CD14-positive monocyte (primary cell): ENCODE measurements around the gene RBPMS2. TPM values are rescaled to one million over a fixed set of nuclear protein-coding genes. Genes with fewer than 3 reads are reported as not detected.

Experiments used
- DNase-seq, 3 donors: peaks; one replicate each; pipeline ENCODE4 v3.0.0-alpha.2; 2011 to 2022
- H2AFZ ChIP-seq: 2 replicates; pipeline ENCODE4 v1.6.0; 2012; ENCODE audit warnings: mild to moderate bottlenecking, low read depth, low read length, inconsistent platforms; ENCODE audit not compliant: insufficient read depth, poor library complexity, severe bottlenecking
- H3K27ac ChIP-seq, 2 donors: 1 replicate in 1 of 2; 2 replicates in 1 of 2; pipeline ENCODE4 v1.5.1; 2012 to 2013; ENCODE audit warnings: low read length in 2 of 2, control low read depth in 1 of 2, inconsistent platforms in 1 of 2, low read depth in 1 of 2, mild to moderate bottlenecking in 1 of 2
- H3K27me3 ChIP-seq, 2 donors: one replicate each; pipeline versions ENCODE4 v1.6.0 to v1.6.1; 2011 to 2013; ENCODE audit warnings: low read length in 2 of 2; ENCODE audit not compliant: control insufficient read depth in 2 of 2, insufficient read depth in 2 of 2
- H3K36me3 ChIP-seq, 2 donors: replicated peaks in 1 of 2; 1 replicate in 1 of 2; 2 replicates in 1 of 2; pipeline versions ENCODE4 v1.5.1 to v1.6.1; 2012 to 2013; ENCODE audit warnings: low read length in 2 of 2, control low read depth in 1 of 2, inconsistent platforms in 1 of 2, mild to moderate bottlenecking in 1 of 2; ENCODE audit not compliant: insufficient read depth in 2 of 2, control insufficient read depth in 1 of 2
- H3K4me1 ChIP-seq, 2 donors: 1 replicate in 1 of 2; 2 replicates in 1 of 2; pipeline versions ENCODE4 v1.5.1 to v1.6.1; 2012 to 2013; ENCODE audit warnings: low read length in 2 of 2, control low read depth in 1 of 2, inconsistent platforms in 1 of 2, mild to moderate bottlenecking in 1 of 2, moderate library complexity in 1 of 2; ENCODE audit not compliant: insufficient read depth in 2 of 2, control insufficient read depth in 1 of 2
- H3K4me2 ChIP-seq: replicated peaks from 2 replicates; pipeline ENCODE3; 2012; ENCODE audit warnings: low read length, moderate library complexity, mild to moderate bottlenecking; ENCODE audit not compliant: poor library complexity, severe bottlenecking; ENCODE audit errors: extremely low read depth
- H3K4me3 ChIP-seq, 3 experiments: fragments of 200-600 bp in 1 of 3; sonication (generic) in 1 of 3; replicated peaks in 1 of 3; 1 replicate in 2 of 3; 2 replicates in 1 of 3; pipeline ENCODE4 v1.5.1; 2011 to 2013; ENCODE audit warnings: low read length in 3 of 3, mild to moderate bottlenecking in 3 of 3, control low read depth in 2 of 3, low read depth in 2 of 3, inconsistent platforms in 1 of 3, moderate library complexity in 1 of 3
- H3K79me2 ChIP-seq: 2 replicates; pipeline ENCODE4 v1.6.0; 2012; ENCODE audit warnings: mild to moderate bottlenecking, control low read depth, inconsistent platforms, low read length, moderate library complexity; ENCODE audit not compliant: insufficient read depth
- H3K9ac ChIP-seq: 2 replicates; pipeline ENCODE4 v1.6.0; 2017; ENCODE audit warnings: low read length, mild to moderate bottlenecking; ENCODE audit not compliant: insufficient read depth, poor library complexity, severe bottlenecking
- H3K9me3 ChIP-seq, 2 donors: replicated peaks in 1 of 2; 1 replicate in 1 of 2; 2 replicates in 1 of 2; pipeline versions ENCODE4 v1.5.1 to v1.6.1; 2012 to 2013; ENCODE audit warnings: low read length in 2 of 2, control low read depth in 1 of 2; ENCODE audit not compliant: control insufficient read depth in 1 of 2, insufficient read depth in 1 of 2
- H4K20me1 ChIP-seq: 2 replicates; pipeline ENCODE4 v1.6.0; 2012; ENCODE audit warnings: mild to moderate bottlenecking, low read length, control low read depth, moderate library complexity; ENCODE audit not compliant: insufficient read depth
- H3K27ac Mint-ChIP-seq, 7 donors: one replicate each; pipeline ENCODE4 v1.8.0; 2020; ENCODE audit warnings: mild to moderate bottlenecking in 7 of 7, mixed read lengths in 7 of 7, moderate library complexity in 6 of 7, inconsistent platforms in 2 of 7
- H3K27me3 Mint-ChIP-seq, 3 donors: one replicate each; pipeline ENCODE4 v1.8.0; 2021 to 2022; ENCODE audit warnings: low read depth in 3 of 3, mild to moderate bottlenecking in 3 of 3, mixed read lengths in 3 of 3, moderate library complexity in 3 of 3, inconsistent platforms in 1 of 3
- H3K36me3 Mint-ChIP-seq, 2 donors: one replicate each; pipeline ENCODE4 v1.8.0; 2020; ENCODE audit warnings: mixed read lengths in 2 of 2, inconsistent platforms in 1 of 2, mild to moderate bottlenecking in 1 of 2
- H3K4me1 Mint-ChIP-seq: one replicate; pipeline ENCODE4 v1.8.0; 2020; ENCODE audit warnings: mild to moderate bottlenecking, mixed read lengths
- H3K4me3 Mint-ChIP-seq, 2 donors: one replicate each; pipeline ENCODE4 v1.8.0; 2020; ENCODE audit warnings: mild to moderate bottlenecking in 2 of 2, mixed read lengths in 2 of 2, moderate library complexity in 1 of 2
- H3K9me3 Mint-ChIP-seq, 7 donors: one replicate each; pipeline ENCODE4 v1.8.0; 2020 to 2022; ENCODE audit warnings: mixed read lengths in 7 of 7, mild to moderate bottlenecking in 6 of 7, moderate library complexity in 6 of 7, inconsistent platforms in 2 of 7
- WGBS: methylation state at CpG from one replicate; pipeline ENCODE4 v1.1.5; 2013; ENCODE audit warnings: missing lambda C conversion rate; ENCODE audit not compliant: insufficient coverage; 5-methylcytosine and 5-hydroxymethylcytosine counted together
- intact Hi-C, 2 donors: fragments of 100-400 bp; cut with micrococcal nuclease; formaldehyde crosslinking; loops; one replicate each; pipeline versions ENCODE4 v1.15.0 to v1.15.1; 2023
- polyA plus RNA-seq, 3 donors: library from polyadenylated mRNA; depleted of rRNA in 1 of 3; unstranded in 2 of 3; stranded (reverse) in 1 of 3; fragments of 300-500 nt in 2 of 3; fragments of >200 nt in 1 of 3; fragmentation: Illumina TruSeq in 2 of 3; gene quantifications; 1 replicate in 2 of 3; 2 replicates in 1 of 3; pipeline ENCODE4 v1.2.3, GENCODE V29; 2012 to 2021
- TF ChIP-seq, protein P1 (sequence below): fragments of 200-600 bp; IDR thresholded peaks from one replicate; pipeline ENCODE4 v1.8.0; 2022; ENCODE audit warnings: antibody characterized with exemption, mild to moderate bottlenecking

Gene RBPMS2
- polyA plus RNA-seq, 3 donors, result not detected

GRCh38 chr15:64761156-64761555 is 14.2 kb downstream of the RBPMS2 start:
- no peak overlapping the region for H3K4me3 ChIP-seq
- H3K79me2 ChIP-seq, result no peaks in the 10 kb centered on the region
- no peak overlapping the region for H3K9ac ChIP-seq
- 78% methylated on average over 6 of the region's 11 CpGs for WGBS
- no peak overlapping the region for H3K27ac ChIP-seq
- Mint-ChIP-seq H3K4me1 (no peaks in the 10 kb centered on the region), H3K9me3 (peaks cover 0 to 3% (median 0%) of the 10 kb centered on the region in 7 donors), H3K36me3 (no peaks in the 10 kb centered on the region), H3K27me3 (peaks cover 2 to 3% (median 2%) of the 10 kb centered on the region in 3 donors), H3K27ac (no peak overlapping the region), H3K4me3 (no peak overlapping the region)
- no peaks in the 10 kb centered on the region for H3K4me1 ChIP-seq
- no peak overlapping the region for H2AFZ ChIP-seq
- no peaks in the 10 kb centered on the region for H3K27me3 ChIP-seq
- no peak overlapping the region for H3K4me2 ChIP-seq
- no peak for DNase-seq
- TF ChIP-seq, protein P1, sequence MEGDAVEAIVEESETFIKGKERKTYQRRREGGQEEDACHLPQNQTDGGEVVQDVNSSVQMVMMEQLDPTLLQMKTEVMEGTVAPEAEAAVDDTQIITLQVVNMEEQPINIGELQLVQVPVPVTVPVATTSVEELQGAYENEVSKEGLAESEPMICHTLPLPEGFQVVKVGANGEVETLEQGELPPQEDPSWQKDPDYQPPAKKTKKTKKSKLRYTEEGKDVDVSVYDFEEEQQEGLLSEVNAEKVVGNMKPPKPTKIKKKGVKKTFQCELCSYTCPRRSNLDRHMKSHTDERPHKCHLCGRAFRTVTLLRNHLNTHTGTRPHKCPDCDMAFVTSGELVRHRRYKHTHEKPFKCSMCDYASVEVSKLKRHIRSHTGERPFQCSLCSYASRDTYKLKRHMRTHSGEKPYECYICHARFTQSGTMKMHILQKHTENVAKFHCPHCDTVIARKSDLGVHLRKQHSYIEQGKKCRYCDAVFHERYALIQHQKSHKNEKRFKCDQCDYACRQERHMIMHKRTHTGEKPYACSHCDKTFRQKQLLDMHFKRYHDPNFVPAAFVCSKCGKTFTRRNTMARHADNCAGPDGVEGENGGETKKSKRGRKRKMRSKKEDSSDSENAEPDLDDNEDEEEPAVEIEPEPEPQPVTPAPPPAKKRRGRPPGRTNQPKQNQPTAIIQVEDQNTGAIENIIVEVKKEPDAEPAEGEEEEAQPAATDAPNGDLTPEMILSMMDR, result no peak
- no peaks in the 10 kb centered on the region for H4K20me1 ChIP-seq
- no peaks in the 10 kb centered on the region for H3K9me3 ChIP-seq
- no peaks in the 10 kb centered on the region for H3K36me3 ChIP-seq
- intact Hi-C loops, result no loop called here

DNA sequence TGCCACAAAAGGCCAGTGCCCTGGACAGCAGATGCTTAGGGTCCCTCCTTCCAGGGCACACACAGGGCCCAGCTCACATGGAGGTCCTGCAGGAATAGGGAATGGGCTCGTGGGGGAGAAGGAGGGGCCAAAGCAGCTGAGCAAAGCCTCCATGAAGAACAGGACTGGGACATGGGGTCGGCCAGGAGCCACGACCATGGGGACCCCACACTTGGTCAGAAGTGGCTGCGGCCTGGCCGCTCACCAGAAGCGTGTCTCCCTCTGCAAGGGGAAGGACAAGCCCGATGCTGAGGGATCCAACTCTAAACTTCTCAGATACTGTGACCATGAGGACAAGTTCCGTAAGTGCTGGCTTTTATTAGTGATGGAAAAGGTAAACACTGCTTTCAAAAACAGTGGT is 15.3 kb downstream of the RBPMS2 start:
- Histone ChIP-seq H3K4me2 (no peak overlapping the region), H3K9ac (no peak overlapping the region), H4K20me1 (no peaks in the 10 kb centered on the region), H3K9me3 (no peaks in the 10 kb centered on the region), H3K27ac (no peak overlapping the region), H2AFZ (no peak overlapping the region), H3K4me1 (no peaks in the 10 kb centered on the region), H3K27me3 (no peaks in the 10 kb centered on the region), H3K36me3 (no peaks in the 10 kb centered on the region), H3K79me2 (no peaks in the 10 kb centered on the region), H3K4me3 (no peak overlapping the region)
- H3K27me3 Mint-ChIP-seq, result peaks cover 2 to 7% (median 2%) of the 10 kb centered on the region in 3 donors
- no peak for DNase-seq
- H3K4me3 Mint-ChIP-seq, result no peak overlapping the region
- H3K9me3 Mint-ChIP-seq, result peaks cover 0 to 3% (median 0%) of the 10 kb centered on the region in 7 donors
- intact Hi-C loops, result no loop called here
- TF ChIP-seq, protein P1, result no peak
- WGBS, result 93% methylated on average over 5 of the region's 8 CpGs
- H3K4me1 Mint-ChIP-seq, result no peaks in the 10 kb centered on the region
- no peak overlapping the region for H3K27ac Mint-ChIP-seq
- H3K36me3 Mint-ChIP-seq, result no peaks in the 10 kb centered on the region
